Putamen (tissue), 1 donor: ENCODE results near the gene MGMT.

ENCODE experiments used
- DNase-seq: peaks from one replicate; pipeline ENCODE4 v3.0.0-alpha.2; 2016; ENCODE audit warnings: low spot score

The MGMT gene

GRCh38 chr10:129760416-129760815 lies 293.4 kb downstream of the MGMT start:
- no peak for DNase-seq

- no peak for DNase-seq
Observed at GRCh38 chr10:129761197-129761972, 294.3 kb downstream of the MGMT start.

- DNase-seq, result no peak
Observed at GRCh38 chr10:129761981-129762956, 295.2 kb downstream of the MGMT start.

GRCh38 chr10:129764011-129764900 lies 297.2 kb downstream of the MGMT start:
- DNase-seq, result no peak

- no peak for DNase-seq
Observed at GRCh38 chr10:129764901-129765663, 298.0 kb downstream of the MGMT start.

- DNase-seq, result no peak
Observed at GRCh38 chr10:129765664-129766550, 298.9 kb downstream of the MGMT start.

- DNase-seq, result no peak
Observed at GRCh38 chr10:129766611-129767550, 299.8 kb downstream of the MGMT start.

- no peak for DNase-seq
Observed at GRCh38 chr10:129767751-129768150, 300.7 kb downstream of the MGMT start.

GRCh38 chr10:129768437-129769355 lies 301.7 kb downstream of the MGMT start:
- no peak for DNase-seq

GRCh38 chr10:129769381-129770116 lies 302.5 kb downstream of the MGMT start:
- DNase-seq, result no peak

GRCh38 chr10:129770286-129770685 lies 303.2 kb downstream of the MGMT start:
- no peak for DNase-seq

GRCh38 chr10:129771024-129771423 lies 304.0 kb downstream of the MGMT start:
- DNase-seq, result no peak

GRCh38 chr10:129771576-129771975 lies 304.5 kb downstream of the MGMT start:
- DNase-seq, result no peak

GRCh38 chr10:129771991-129772431 lies 305.0 kb downstream of the MGMT start:
- DNase-seq, result no peak

- no peak for DNase-seq
Observed at GRCh38 chr10:129772468-129773358, 305.7 kb downstream of the MGMT start.
